Memory B cell (primary cell): ENCODE measurements around the gene ATF7IP2.
"Not testable (repeated sequence)": the region's sequence is repeated elsewhere in the genome, so short reads cannot be mapped to it uniquely, and the experiment has no call there.

ENCODE experiments used
- ATAC-seq: fragments of 150-1000 bp; cut with Tn5 transposase; 2 replicates; pipeline ENCODE4 v1.10.0; 2021; ENCODE audit warnings: low read depth, mild to moderate bottlenecking, moderate library complexity
- DNase-seq, 2 donors: peaks; one replicate each; pipeline ENCODE4 v3.0.0; 2022; ENCODE audit warnings: low spot score in 2 of 2
- H3K27ac Mint-ChIP-seq: one replicate; pipeline ENCODE4 v1.8.0; 2022; ENCODE audit warnings: mild to moderate bottlenecking, moderate library complexity, mixed read lengths
- H3K27me3 Mint-ChIP-seq: one replicate; pipeline ENCODE4 v1.8.0; 2022; ENCODE audit warnings: mixed read lengths
- H3K36me3 Mint-ChIP-seq: one replicate; pipeline ENCODE4 v1.8.0; 2022; ENCODE audit warnings: mild to moderate bottlenecking, mixed read lengths
- H3K4me1 Mint-ChIP-seq: one replicate; pipeline ENCODE4 v1.8.0; 2022; ENCODE audit warnings: mixed read lengths
- H3K4me3 Mint-ChIP-seq: one replicate; pipeline ENCODE4 v1.8.0; 2022; ENCODE audit warnings: mild to moderate bottlenecking, moderate library complexity, mixed read lengths
- H3K9me3 Mint-ChIP-seq: one replicate; pipeline ENCODE4 v1.8.0; 2022; ENCODE audit warnings: mixed read lengths

The ATF7IP2 gene

DNA sequence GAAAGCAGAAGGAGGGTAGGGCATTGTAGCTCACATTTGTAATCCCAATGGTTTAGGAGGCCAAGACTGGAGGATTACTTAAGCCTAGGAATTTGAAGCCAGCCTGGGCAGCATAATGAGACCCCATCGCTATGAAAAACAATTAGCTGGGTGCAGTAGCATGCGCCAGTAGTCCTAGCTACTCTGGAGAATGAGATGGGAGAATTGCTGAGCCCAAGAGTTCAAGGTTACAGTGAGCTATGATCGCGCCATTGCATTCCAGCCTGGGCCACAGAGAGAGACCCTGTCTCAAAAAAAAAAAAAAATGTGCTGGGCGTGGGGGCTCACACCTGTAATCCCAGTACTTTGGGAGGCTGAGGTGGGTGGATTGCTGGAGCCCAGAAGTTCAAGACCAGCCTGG lies 5.0 kb downstream of the ATF7IP2 start:
- Mint-ChIP-seq H3K4me3 (no peak overlapping the region), H3K9me3 (no peaks in the 10 kb centered on the region), H3K4me1 (peaks cover 35% of the 10 kb centered on the region), H3K27me3 (no peaks in the 10 kb centered on the region), H3K36me3 (peaks cover 20% of the 10 kb centered on the region), H3K27ac (no peak overlapping the region)
- ATAC-seq (no peak), DNase-seq (no peak)

DNA sequence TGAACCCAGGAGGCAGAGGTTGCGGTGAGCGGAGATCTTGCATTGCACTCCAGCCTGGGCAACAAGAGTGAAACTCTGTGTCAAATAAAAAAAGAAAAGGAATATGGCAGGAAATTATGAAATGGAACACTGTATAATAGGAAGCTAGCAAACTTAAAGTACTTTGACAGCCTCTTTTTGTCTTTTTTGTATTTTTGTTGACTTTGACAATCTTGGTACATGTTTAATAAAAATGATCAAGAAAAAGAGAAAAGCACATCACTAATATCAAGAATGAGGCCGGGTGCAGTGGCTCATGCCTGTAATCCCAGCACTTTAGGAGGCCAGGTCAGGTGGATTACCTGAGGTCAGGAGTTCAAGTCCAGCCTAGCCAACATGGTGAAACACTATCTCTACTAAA lies 5.5 kb downstream of the ATF7IP2 start:
- Mint-ChIP-seq H3K27ac (no peak overlapping the region), H3K36me3 (peaks cover 19% of the 10 kb centered on the region)
- no peak for ATAC-seq

DNA sequence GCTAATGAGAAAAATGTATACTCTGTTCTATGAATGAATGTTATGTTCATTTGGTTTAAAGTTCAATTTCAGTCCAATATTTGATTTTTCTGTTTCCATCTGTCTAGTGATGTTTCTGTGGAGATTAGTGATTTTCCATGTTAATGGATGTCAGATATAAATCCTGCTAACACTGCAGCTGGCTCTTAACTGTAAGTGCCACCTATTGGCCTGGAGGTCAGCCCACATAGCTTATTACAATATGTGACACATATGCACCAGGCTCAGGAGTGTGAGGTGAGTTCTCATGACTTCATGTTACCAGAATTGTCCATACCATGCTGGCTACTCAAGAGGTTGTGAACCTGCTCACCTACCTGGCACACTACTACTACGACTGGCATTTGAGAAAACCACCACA lies 17.1 kb downstream of the ATF7IP2 start:
- DNase-seq (no peak), ATAC-seq (no peak)
- no peak overlapping the region for H3K4me3 Mint-ChIP-seq
- peaks cover 12% of the 10 kb centered on the region for H3K4me1 Mint-ChIP-seq
- H3K27ac Mint-ChIP-seq = no peak overlapping the region
- H3K9me3 Mint-ChIP-seq = peaks cover 11% of the 10 kb centered on the region
- H3K27me3 Mint-ChIP-seq = no peaks in the 10 kb centered on the region
- H3K36me3 Mint-ChIP-seq = peaks cover 51% of the 10 kb centered on the region

More for the DNA sequence above, 5.5 kb downstream of the ATF7IP2 start:
- H3K27me3 Mint-ChIP-seq = no peaks in the 10 kb centered on the region
- H3K4me1 Mint-ChIP-seq = peaks cover 34% of the 10 kb centered on the region
- no peak for DNase-seq
- H3K4me3 Mint-ChIP-seq = no peak overlapping the region
- no peaks in the 10 kb centered on the region for H3K9me3 Mint-ChIP-seq

DNA sequence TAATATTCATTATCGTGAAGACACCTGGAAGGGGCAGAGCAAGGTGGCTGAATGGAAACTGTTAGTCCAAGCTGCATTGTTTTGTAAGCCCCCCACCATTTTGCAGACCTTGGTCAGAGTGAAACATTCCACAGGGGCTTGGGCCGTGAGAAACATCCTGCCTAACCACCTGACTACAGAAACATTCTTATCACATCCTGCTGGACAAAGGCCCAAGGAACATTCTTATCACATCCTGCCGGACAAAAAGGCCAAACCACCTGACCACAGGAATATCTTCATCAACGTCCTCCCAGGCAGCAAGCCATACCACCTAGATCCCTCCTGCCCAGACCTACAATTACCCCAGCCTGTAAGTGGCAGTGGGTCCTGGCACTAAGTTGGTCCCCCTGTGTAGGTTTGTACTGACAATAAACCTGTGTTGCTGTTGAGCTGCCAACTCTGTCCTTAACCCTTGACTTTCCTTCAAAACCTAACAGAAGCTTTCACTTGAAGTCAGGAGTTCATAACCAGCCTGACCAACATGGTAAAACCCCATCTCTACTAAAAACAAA lies 19.6 kb downstream of the ATF7IP2 start:
- ATAC-seq (no peak), DNase-seq (no peak)
- no peak overlapping the region for H3K27ac Mint-ChIP-seq
- H3K27me3 Mint-ChIP-seq = no peaks in the 10 kb centered on the region
- H3K4me3 Mint-ChIP-seq = no peak overlapping the region
- H3K9me3 Mint-ChIP-seq = peaks cover 20% of the 10 kb centered on the region
- H3K36me3 Mint-ChIP-seq = peaks cover 56% of the 10 kb centered on the region
- H3K4me1 Mint-ChIP-seq = peaks cover 8% of the 10 kb centered on the region

DNA sequence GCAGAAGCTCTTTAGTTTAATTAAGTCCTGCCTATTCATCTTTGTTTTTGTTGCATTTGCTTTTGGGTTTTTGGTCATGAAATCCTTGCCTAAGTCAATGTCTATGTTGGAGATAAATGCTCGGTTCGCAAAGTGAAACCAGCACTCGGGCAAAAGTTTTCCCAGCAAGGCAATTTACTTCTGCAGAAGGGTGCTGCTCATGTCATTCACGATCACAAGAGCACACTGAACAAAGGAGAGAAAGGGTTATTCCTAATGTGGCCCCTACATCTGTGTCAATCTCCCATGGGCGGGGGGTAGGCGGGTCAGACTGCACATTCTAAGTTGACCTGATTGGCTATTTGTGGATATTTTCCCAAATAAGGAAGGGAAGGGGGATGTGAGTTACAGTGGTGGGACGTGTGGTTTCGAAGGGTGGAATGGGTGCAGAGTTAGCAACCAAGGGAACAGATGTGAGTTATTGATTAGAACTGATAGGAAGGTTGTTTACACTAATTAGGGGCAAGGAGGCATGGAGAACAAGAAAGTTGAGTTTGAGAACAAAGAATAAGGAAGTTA lies 23.0 kb downstream of the ATF7IP2 start:
- peaks cover 35% of the 10 kb centered on the region for H3K9me3 Mint-ChIP-seq
- peaks cover 57% of the 10 kb centered on the region for H3K36me3 Mint-ChIP-seq
- no peak for ATAC-seq
- no peak overlapping the region for H3K27ac Mint-ChIP-seq
- H3K4me3 Mint-ChIP-seq = no peak overlapping the region
- peaks cover 3% of the 10 kb centered on the region for H3K4me1 Mint-ChIP-seq
- no peak for DNase-seq
- H3K27me3 Mint-ChIP-seq = no peaks in the 10 kb centered on the region

DNA sequence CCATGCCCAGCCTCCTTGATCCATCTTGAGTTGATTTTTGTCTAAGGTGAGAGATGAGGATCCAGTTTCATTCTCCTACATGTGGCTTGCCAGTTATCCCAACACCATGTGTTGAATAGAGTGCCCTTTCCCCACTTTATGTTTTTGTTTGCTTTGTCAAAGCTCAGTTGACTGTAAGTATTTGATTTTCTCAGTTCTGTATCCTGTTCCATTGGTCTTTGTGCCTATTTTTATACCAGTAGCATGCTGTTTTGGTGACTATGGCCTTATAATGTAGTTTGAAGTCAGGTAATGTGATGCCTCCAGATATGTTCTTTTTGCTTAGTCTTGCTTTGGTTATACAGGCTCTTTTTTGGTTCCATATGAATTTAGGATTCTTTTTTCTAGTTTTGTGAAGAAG lies 23.9 kb downstream of the ATF7IP2 start:
- Mint-ChIP-seq H3K9me3 (peaks cover 40% of the 10 kb centered on the region), H3K36me3 (peaks cover 56% of the 10 kb centered on the region)
- H3K27ac Mint-ChIP-seq, DNase-seq, H3K27me3 Mint-ChIP-seq, ATAC-seq, H3K4me3 Mint-ChIP-seq, H3K4me1 Mint-ChIP-seq: not testable (repeated sequence)

DNA sequence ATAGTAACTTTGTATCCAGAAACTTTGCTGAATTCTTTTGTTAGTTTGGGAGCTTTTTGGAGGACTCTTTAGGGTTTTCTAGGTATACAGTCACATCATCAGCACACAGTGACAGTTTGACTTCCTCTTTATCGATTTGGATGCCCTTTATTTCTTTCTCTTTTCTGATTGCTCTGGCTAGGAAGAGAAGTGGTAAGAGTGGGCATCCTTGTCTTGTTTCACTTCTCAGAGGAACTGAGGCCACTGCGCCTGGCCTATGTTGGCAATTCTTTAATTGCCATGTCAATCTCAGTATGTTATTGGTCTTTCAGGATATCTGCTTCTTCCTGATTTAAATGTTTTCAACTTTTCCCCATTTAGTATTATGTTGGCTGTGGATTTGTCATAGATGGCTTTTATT lies 24.6 kb downstream of the ATF7IP2 start:
- H3K4me1 Mint-ChIP-seq = peaks cover 5% of the 10 kb centered on the region
- no peak overlapping the region for H3K27ac Mint-ChIP-seq
- peaks cover 42% of the 10 kb centered on the region for H3K9me3 Mint-ChIP-seq

DNA sequence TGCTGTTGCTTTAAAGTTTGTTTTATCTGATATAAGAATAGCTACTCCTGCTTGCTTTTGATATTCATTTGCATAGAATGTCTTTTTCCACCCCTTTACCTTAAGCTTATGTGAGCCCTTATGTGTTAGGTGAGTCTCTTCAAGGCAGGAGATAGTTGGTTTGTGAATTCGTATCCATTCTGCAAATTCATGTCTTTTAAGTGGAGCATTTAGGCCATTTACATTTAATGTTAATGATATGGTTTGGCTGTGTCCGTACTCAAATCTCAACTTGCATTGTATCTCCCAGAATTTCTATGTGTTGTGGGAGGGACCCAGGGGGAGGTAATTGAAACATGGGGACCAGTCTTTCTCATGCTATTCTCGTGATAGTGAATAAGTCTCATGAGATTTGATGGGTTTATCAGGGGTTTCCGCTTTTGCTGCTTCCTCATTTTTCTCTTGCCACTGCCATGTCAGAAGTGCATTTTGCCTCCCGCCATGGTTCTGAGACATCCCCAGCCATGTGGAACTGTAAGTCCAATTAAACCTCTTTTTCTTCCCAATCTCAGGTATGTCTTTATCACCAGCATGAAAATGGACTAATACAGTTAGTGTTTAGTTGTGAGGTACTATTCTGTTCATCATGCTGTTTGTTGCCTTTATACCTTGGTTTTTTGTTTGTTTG lies 27.2 kb downstream of the ATF7IP2 start:
- Mint-ChIP-seq H3K36me3 (peaks cover 70% of the 10 kb centered on the region), H3K9me3 (peaks cover 44% of the 10 kb centered on the region)

More for the DNA sequence above, 24.6 kb downstream of the ATF7IP2 start:
- no peak for DNase-seq
- Mint-ChIP-seq H3K27me3 (no peaks in the 10 kb centered on the region), H3K36me3 (peaks cover 61% of the 10 kb centered on the region), H3K4me3 (no peak overlapping the region)
- no peak for ATAC-seq

DNA sequence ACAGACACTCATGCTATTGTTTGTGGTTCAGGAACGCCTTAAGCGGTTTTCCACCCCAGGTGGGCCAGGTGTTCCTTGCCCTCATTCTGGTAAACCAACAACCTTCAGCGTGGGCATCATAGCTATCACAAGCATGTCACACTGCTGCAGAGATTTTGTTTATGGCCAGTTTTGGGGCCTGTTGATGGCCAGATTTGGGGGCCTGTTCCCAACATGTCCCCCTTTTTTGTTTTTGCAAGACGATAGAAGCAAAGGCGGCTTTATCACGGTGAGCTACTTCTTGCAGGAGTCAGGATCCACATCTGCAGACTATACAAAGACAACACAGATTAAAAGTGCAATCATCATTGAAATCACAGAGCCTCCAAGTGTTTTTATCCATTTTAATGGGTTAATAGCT lies 32.3 kb downstream of the ATF7IP2 start:
- Mint-ChIP-seq H3K36me3 (peaks cover 66% of the 10 kb centered on the region), H3K9me3 (peaks cover 23% of the 10 kb centered on the region)
- H3K27ac Mint-ChIP-seq, H3K4me1 Mint-ChIP-seq, DNase-seq, H3K27me3 Mint-ChIP-seq, ATAC-seq, H3K4me3 Mint-ChIP-seq: not testable (repeated sequence)

More for the DNA sequence above, 27.2 kb downstream of the ATF7IP2 start:
- no peak overlapping the region for H3K27ac Mint-ChIP-seq
- peaks cover 5% of the 10 kb centered on the region for H3K4me1 Mint-ChIP-seq
- no peak for ATAC-seq
- DNase-seq = no peak
- H3K27me3 Mint-ChIP-seq = no peaks in the 10 kb centered on the region
- no peak overlapping the region for H3K4me3 Mint-ChIP-seq

DNA sequence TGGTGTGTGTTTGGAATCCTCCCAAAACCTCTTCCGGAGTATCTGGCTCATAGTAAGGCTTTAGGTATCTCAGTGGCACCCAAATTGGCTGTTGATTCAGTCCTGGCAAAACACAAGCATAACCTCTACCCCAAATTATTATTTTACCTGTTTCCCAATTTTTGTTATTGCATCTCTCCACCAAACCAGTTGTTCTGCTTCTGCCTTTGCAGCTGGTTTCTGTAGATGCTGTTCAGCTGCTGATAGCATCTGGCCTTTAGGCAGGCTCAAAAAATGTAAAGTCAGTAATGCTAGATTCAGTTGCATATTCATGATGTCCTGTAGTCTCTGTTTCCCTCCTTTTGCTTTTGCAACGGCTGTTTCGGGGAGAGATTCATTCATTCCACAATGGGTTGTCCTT lies 33.8 kb downstream of the ATF7IP2 start:
- no peak for DNase-seq
- no peak overlapping the region for H3K27ac Mint-ChIP-seq
- H3K4me3 Mint-ChIP-seq = no peak overlapping the region
- no peak for ATAC-seq
- no peaks in the 10 kb centered on the region for H3K27me3 Mint-ChIP-seq
- peaks cover 15% of the 10 kb centered on the region for H3K9me3 Mint-ChIP-seq
- peaks cover 60% of the 10 kb centered on the region for H3K36me3 Mint-ChIP-seq
- peaks cover 3% of the 10 kb centered on the region for H3K4me1 Mint-ChIP-seq

DNA sequence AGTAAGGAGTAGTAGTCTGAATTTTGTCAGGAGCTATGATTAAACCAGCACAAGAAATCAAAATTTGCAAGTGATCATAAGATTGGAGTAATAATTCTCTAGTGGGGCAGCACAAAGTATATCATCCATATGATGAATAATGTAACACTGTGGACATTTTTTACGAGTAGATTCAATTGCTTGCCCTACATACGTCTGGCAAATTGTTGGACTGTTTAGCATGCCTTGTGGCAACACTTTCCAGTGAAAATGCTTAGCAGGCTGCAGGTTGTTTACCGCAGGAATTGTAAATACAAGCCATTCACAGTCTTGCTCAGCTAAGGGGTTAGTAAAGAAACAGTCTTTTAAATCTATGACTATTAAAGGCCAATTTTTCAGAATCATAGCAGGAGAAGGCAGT lies 35.7 kb downstream of the ATF7IP2 start:
- Mint-ChIP-seq H3K4me1 (peaks cover 3% of the 10 kb centered on the region), H3K9me3 (peaks cover 11% of the 10 kb centered on the region), H3K27ac (no peak overlapping the region), H3K36me3 (peaks cover 46% of the 10 kb centered on the region), H3K27me3 (no peaks in the 10 kb centered on the region), H3K4me3 (no peak overlapping the region)
- ATAC-seq (no peak), DNase-seq (no peak)

DNA sequence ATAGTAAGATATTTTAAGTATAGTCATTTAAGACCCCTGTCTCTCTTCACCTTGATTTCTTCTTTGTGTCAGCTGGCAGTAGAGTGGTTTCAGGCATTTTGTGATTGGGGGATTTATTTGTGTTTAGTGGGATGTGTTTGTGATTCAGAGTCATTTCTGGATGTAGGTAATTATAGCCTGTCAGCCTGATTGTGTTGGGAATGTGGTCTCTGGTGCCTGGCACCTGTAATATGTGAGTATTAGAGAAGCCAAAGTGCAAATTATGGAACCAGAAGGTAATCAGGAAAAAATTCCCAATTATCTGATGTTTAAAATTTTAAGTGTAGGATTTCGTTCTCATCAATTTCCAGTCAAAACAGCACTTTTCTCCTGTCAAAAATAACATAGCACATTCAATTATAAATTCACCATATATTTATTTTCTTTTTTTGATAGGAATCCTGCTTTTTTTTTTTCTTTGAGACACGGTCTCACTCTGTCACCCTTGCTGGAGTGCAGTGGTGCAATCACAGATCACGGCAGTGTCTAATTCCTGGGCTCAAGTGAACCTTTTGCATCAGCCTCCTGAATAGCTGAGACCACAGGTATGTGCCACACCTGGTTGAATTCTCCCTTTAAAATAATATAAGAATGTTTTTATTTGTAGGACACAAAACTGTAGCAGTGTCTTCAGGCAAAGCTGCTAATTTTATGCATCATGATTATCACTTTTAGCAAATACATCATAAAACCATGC lies 42.7 kb downstream of the ATF7IP2 start:
- H3K27ac Mint-ChIP-seq = no peak overlapping the region

DNA sequence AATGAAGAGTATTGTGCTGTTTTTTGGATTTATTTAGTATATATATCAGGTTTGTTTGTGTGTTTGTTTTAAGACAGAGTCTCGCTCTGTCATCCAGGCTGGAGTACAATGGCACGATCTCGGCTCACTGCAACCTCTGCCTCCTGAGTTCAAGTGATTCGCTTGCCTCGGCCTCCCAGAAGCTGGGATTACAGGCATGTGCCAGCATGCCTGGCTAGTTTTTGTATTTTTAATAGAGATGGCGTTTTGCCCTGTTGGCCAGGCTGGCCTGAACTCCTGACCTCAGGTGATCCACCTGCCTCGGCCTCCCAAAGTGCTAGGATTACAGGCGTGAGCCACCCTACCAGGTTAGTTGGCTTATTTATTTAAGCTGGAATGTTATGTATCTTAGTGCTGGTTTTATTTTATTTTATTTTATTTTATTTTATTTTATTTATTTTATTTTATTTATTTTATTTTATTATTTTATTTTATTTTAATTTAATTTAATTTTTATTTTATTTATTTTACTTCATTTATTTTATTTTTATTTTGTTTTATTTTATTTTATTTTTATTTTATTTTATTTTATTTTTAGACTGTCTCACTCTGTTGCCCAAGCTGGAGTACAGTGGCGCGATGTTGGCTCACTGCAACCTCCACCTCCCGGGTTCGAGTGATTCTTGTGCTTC lies 43.6 kb downstream of the ATF7IP2 start:
- not testable (repeated sequence) for ATAC-seq, H3K4me1 Mint-ChIP-seq, H3K27ac Mint-ChIP-seq, H3K4me3 Mint-ChIP-seq, H3K27me3 Mint-ChIP-seq, DNase-seq, H3K9me3 Mint-ChIP-seq
- peaks cover 25% of the 10 kb centered on the region for H3K36me3 Mint-ChIP-seq

More for the DNA sequence above, 42.7 kb downstream of the ATF7IP2 start:
- Mint-ChIP-seq H3K4me1 (no peaks in the 10 kb centered on the region), H3K4me3 (no peak overlapping the region), H3K36me3 (peaks cover 19% of the 10 kb centered on the region), H3K9me3 (no peaks in the 10 kb centered on the region), H3K27me3 (no peaks in the 10 kb centered on the region)
- DNase-seq = no peak
- no peak for ATAC-seq

DNA sequence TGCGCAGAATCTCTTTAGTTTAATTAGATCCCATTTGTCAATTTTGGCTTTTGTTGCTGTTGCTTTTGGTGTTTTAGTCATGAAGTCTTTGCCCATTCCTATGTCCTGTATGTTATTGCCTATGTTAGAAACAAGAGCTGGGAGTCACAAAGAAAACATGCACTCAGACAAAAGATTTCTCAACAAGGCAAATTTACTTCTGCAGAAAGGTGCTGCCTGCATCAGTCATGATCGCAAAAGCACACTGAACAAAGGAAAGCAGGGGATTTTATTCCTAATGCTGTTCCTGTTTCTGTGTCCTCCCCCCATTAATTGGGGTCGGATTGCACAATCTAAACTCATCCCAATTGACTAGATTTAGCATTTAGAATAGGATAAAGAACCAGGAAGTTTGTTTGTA lies 55.9 kb downstream of the ATF7IP2 start:
- Mint-ChIP-seq H3K36me3 (peaks cover 64% of the 10 kb centered on the region), H3K27ac (no peak overlapping the region), H3K9me3 (peaks cover 11% of the 10 kb centered on the region), H3K4me1 (no peaks in the 10 kb centered on the region), H3K4me3 (no peak overlapping the region), H3K27me3 (no peaks in the 10 kb centered on the region)
- no peak for DNase-seq
- ATAC-seq = no peak
